ENCODE data around the gene ME3. TPM values are rescaled to one million over a fixed set of nuclear protein-coding genes. Genes with fewer than 3 reads are reported as not detected.

ME3 gene
- polyA plus RNA-seq, 2 of the 4 experiments (the other 2 are of a cell fraction): 19.7 to 22.3 TPM

DNA sequence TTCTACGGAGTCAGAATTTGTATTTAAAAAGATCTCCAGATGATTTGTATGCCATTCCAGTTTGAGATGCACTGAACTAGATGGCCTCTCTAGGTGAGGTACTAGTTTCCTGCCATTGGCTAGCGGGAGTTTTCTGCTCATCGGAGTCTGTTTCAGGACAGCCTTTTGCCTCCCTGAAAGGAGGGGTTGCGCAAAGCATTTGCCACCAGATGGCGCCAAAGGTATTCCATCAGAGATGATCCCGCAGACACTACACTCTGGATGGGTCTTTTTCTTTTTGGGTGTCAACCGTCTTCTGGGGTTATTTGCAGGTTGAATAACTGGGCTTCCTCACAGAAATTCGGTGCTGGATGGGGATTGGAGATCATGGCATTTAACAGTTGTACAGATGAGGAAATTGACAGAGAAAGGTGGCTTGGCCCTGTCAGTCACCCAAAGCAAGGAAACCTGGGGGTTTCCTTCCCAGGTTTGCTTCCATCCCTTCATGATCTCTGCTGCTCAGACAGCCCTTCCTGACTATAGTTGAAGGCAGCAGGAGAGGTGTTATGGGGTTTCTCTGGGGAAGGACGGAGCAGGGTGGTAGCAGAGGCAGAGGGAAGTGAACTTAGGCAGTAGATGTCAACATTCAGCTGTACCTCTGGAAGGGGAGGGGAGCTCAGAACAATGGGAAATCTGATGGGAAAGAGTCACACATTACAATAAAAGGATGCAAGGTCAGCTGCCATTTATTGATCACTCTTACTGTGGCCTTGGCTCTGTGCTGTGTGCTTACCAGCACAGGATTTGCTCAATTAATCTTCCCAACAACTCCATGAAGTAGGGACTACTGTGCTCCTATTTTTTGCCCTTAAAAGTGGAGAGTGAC lies 216.1 kb downstream of the ME3 start (continued):
- TF ChIP-seq CHD4 (IDR thresholded peaks at IDR 0.05; ENCODE audit: borderline replicate concordance) (no peak), JUNB (IDR thresholded peaks at IDR 0.05) (no peak), FOSL2 (IDR thresholded peaks at IDR 0.05) (0 out of 2 replicates have a peak, but pooled peaks have one; percentile 15), FOSL2 (CRISPR knock-in tag; IDR thresholded peaks at IDR 0.05) (no peak), CBX8 (IDR thresholded peaks at IDR 0.05) (no peak), RAD21 (conservative IDR thresholded peaks at IDR 0.05 in 1 of 2, IDR thresholded peaks at IDR 0.05 in 1 of 2) (peak; percentile 99), FOXS1 (CRISPR knock-in tag; IDR thresholded peaks at IDR 0.05) (no peak), TFCP2L1 (CRISPR knock-in tag; IDR thresholded peaks at IDR 0.05) (no peak), MAX (IDR thresholded peaks at IDR 0.05) (no peak), ZNF302 (CRISPR knock-in tag; IDR thresholded peaks at IDR 0.05) (no peak), HDAC2 (IDR thresholded peaks at IDR 0.05) (no peak), NR3C1 (IDR thresholded peaks at IDR 0.05) (no peak), USF2 (IDR thresholded peaks at IDR 0.05) (no peak), CBX2 (IDR thresholded peaks at IDR 0.05; ENCODE audit: borderline replicate concordance, low read depth) (no peak), TP53 (CRISPR knock-in tag; IDR thresholded peaks at IDR 0.05) (no peak), KDM1A (IDR thresholded peaks at IDR 0.05; ENCODE audit: low read depth) (no peak), POLR2A (IDR thresholded peaks at IDR 0.05; ENCODE audit: low read length) (no peak), REST (IDR thresholded peaks at IDR 0.05) (no peak), ELK1 (IDR thresholded peaks at IDR 0.05; ENCODE audit: low read depth, low read length) (no peak), CEBPB (IDR thresholded peaks at IDR 0.05) (peak; percentile 34 to 87; a peak in 3 of 4 replicates), RARB (CRISPR knock-in tag; IDR thresholded peaks at IDR 0.05) (no peak), RFX5 (IDR thresholded peaks at IDR 0.05) (no peak), HEYL (CRISPR knock-in tag; IDR thresholded peaks at IDR 0.05) (no peak), NFE2L2 (conservative IDR thresholded peaks at IDR 0.05; ENCODE audit: low read length) (no peak), HOXB5 (CRISPR knock-in tag; IDR thresholded peaks at IDR 0.05) (no peak), HOXB13 (CRISPR knock-in tag; IDR thresholded peaks at IDR 0.05; ENCODE audit: low read depth) (no peak), SMC3 (IDR thresholded peaks at IDR 0.05) (peak; percentile 99), MAFK (IDR thresholded peaks at IDR 0.05; ENCODE audit: partially characterized antibody) (no peak), KDM5A (IDR thresholded peaks at IDR 0.05) (no peak)

Measured in A549 (cell line).